Activated naive CD4-positive, alpha-beta T cell treated with anti-CD3 and anti-CD28 coated beads, Interleukin-2, amount 50 U/mL, for 72 hours (primary cell): ENCODE data around the gene MBD5. TPM values are rescaled to one million over a fixed set of nuclear protein-coding genes. Genes with fewer than 3 reads are reported as not detected.
A peak's percentile ranks its signal among the peaks of the same experiment; 100 is the strongest.

Experiments
- ATAC-seq, 2 donors: fragments of 150-1000 bp; cut with Tn5 transposase; 2 replicates each; pipeline ENCODE4 v1.10.0; 2021; ENCODE audit warnings: mild to moderate bottlenecking in 2 of 2, moderate library complexity in 2 of 2
- DNase-seq, 2 donors: peaks; one replicate each; pipeline ENCODE4 v3.0.0; 2021 to 2022; ENCODE audit warnings: low spot score in 2 of 2
- H3K27ac Mint-ChIP-seq, 2 donors: one replicate each; pipeline ENCODE4 v1.8.0; 2022; ENCODE audit warnings: mild to moderate bottlenecking in 2 of 2, mixed read lengths in 2 of 2
- H3K36me3 Mint-ChIP-seq, 2 donors: one replicate each; pipeline ENCODE4 v1.8.0; 2022; ENCODE audit warnings: mixed read lengths in 2 of 2
- H3K9me3 Mint-ChIP-seq, 2 donors: one replicate each; pipeline ENCODE4 v1.8.0; 2022; ENCODE audit warnings: mixed read lengths in 2 of 2
- total RNA-seq, 2 donors: library from RNA; stranded (reverse); gene quantifications; one replicate each; pipeline ENCODE4 v1.2.3, GENCODE V29; 2022

MBD5 gene
- total RNA-seq, 2 donors from 2014 or later, result 37.7 to 47.9 TPM

- peaks cover 0 to 8% of the 10 kb centered on the region in 2 donors for H3K9me3 Mint-ChIP-seq
- ATAC-seq, result no peak
- H3K27ac Mint-ChIP-seq, result no peak overlapping the region
- H3K36me3 Mint-ChIP-seq, result peaks cover 6 to 15% of the 10 kb centered on the region in 2 donors
- no peak for DNase-seq
Observed at GRCh38 chr2:148487439-148487838, 466.5 kb downstream of the MBD5 start.

GRCh38 chr2:148490840-148491439, 470.0 kb downstream of the MBD5 start:
- H3K27ac Mint-ChIP-seq, result peak overlapping the region in 1 of 2 donors; percentile 10
- ATAC-seq (no peak), DNase-seq (no peak)
- no peaks in the 10 kb centered on the region for H3K9me3 Mint-ChIP-seq
- H3K36me3 Mint-ChIP-seq, result peaks cover 0 to 6% of the 10 kb centered on the region in 2 donors

GRCh38 chr2:148493822-148494563, 473.1 kb downstream of the MBD5 start:
- ATAC-seq (no peak), DNase-seq (no peak)
- H3K27ac Mint-ChIP-seq, result no peak overlapping the region
- no peaks in the 10 kb centered on the region for H3K9me3 Mint-ChIP-seq
- H3K36me3 Mint-ChIP-seq, result peaks cover 0 to 6% of the 10 kb centered on the region in 2 donors

- ATAC-seq (no peak), DNase-seq (no peak)
- Mint-ChIP-seq H3K9me3 (no peaks in the 10 kb centered on the region), H3K27ac (no peak overlapping the region), H3K36me3 (no peaks in the 10 kb centered on the region)
Observed at GRCh38 chr2:148495586-148495985, 474.7 kb downstream of the MBD5 start.

- Mint-ChIP-seq H3K9me3 (no peaks in the 10 kb centered on the region), H3K36me3 (no peaks in the 10 kb centered on the region), H3K27ac (peak overlapping the region in 1 of 2 donors; percentile 61)
- DNase-seq, result no peak
- no peak for ATAC-seq
Observed at GRCh38 chr2:148501545-148501944, 480.7 kb downstream of the MBD5 start.

GRCh38 chr2:148503516-148503915, 482.6 kb downstream of the MBD5 start:
- no peak overlapping the region for H3K27ac Mint-ChIP-seq
- no peak for DNase-seq
- H3K9me3 Mint-ChIP-seq, result no peaks in the 10 kb centered on the region
- ATAC-seq, result no peak
- no peaks in the 10 kb centered on the region for H3K36me3 Mint-ChIP-seq

DNA sequence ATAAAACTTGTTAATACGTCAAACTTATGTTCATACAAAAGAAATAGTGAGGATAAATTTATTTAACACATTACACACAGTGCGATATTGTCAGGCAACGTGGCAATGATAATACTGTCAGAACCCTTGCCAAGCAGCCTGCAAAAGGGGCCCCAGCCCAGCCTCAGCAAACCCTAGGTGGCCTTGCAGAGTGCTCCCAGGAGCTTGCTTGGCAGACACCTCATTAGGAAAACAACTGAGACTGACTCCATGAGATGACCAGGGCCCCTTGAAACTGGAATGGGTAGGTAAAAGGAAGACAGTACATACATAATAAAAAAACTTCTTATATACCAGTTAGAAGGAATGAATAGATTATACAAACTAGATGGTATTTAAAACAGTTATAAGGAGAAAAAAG, 487.1 kb downstream of the MBD5 start:
- Mint-ChIP-seq H3K9me3 (no peaks in the 10 kb centered on the region), H3K36me3 (no peaks in the 10 kb centered on the region), H3K27ac (peak overlapping the region in 1 of 2 donors; percentile 37)
- ATAC-seq (no peak), DNase-seq (no peak)

DNA sequence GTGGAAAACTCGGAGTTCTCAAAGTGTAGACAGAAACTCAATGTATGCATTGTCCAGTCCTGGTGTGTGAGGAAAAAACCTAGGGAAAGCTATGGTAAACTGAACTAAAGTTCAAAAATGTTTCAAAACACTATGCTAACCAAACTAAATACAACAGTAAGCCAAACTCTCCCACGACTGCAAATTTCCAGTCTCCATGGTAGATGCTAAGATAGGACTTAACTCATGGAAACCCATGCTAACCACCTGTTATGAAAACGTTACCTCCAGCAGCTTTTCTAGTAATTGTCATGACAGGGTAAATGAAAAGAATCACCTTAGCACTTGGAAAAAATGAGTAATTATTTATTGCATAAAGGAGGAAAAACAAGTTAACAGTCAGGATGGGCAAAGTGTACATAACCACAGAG, 488.0 kb downstream of the MBD5 start:
- ATAC-seq, result peak; percentile 24 to 49
- Mint-ChIP-seq H3K9me3 (no peaks in the 10 kb centered on the region), H3K36me3 (no peaks in the 10 kb centered on the region), H3K27ac (peak overlapping the region; percentile 77 to 87)
- no peak for DNase-seq

DNA sequence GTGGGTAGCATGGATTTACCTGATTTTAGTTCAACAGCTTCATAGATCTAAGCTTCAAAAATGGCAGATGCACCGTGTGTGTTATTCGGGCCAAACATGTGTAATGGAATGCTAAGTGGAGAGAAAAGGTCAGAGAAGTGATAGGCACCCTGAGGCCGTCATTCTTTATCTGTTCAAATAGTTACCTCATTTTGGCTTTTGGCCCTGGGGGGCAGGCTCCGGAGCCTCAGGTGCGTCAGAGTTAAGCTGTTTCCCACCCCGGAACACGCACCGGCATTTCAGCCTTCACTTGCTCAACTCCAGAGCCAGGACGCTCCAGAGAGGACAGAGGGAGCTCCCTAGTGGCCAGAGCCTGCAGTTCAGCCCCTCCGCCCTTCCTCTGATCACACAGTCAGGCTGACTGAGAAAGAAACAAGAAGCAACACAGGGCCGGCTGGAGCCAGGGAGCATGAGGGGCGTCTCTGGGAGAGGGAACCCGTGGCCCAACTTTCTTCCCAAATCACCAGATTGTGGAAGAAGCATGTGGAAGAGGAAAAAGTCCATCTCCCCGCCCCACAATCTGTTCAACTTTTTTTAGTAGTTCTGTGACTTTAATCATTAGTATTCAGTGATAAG, 488.5 kb downstream of the MBD5 start:
- peak overlapping the region; percentile 77 to 87 for H3K27ac Mint-ChIP-seq
- no peaks in the 10 kb centered on the region for H3K36me3 Mint-ChIP-seq
- DNase-seq (peak; percentile 87 to 91), ATAC-seq (peak; percentile 97 to 100)
- H3K9me3 Mint-ChIP-seq, result no peaks in the 10 kb centered on the region

DNA sequence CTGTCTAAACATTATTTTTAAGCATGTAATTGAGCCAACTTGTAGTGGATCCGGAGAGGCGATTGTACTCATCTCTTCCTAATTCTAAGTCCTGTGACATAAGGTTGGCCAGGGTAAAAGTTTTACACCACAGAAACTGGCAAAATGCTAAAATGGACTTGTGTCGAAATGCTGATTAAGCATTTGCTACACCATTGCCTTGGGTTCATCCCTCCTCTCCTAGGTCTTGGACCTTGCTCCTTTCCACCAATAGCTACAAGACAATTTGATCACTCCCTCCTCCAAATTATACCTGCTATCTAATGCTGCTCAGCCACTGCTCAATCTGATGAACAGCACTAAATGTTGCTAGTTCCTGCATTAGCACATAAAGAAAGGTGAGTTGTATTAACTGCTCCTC, 491.0 kb downstream of the MBD5 start:
- Mint-ChIP-seq H3K36me3 (peaks cover 0 to 6% of the 10 kb centered on the region in 2 donors), H3K9me3 (peaks cover 0 to 6% of the 10 kb centered on the region in 2 donors), H3K27ac (no peak overlapping the region)
- ATAC-seq (no peak), DNase-seq (no peak)

GRCh38 chr2:148512501-148512900, 491.6 kb downstream of the MBD5 start:
- Mint-ChIP-seq H3K9me3 (peaks cover 0 to 6% of the 10 kb centered on the region in 2 donors), H3K27ac (no peak overlapping the region), H3K36me3 (peaks cover 0 to 6% of the 10 kb centered on the region in 2 donors)
- ATAC-seq (no peak), DNase-seq (no peak)

DNA sequence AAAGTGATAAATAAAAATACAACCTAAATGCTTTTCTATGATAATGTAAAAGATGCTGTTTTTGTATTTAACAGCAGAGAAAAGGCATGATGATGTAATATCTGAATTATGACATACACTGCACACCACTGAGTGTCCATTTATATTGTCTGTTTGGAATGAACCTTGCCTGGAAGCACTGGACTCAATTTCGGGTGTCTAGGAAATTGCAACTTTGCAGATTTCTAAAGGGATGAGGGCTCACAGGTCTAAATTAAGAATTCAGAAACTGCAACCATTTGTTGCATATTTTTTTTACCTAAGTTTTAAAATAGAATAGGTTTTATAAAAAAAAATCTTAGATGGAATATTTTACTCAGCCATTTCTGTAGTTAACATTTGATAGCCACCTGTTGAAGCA, 492.5 kb downstream of the MBD5 start:
- no peak for DNase-seq
- Mint-ChIP-seq H3K27ac (no peak overlapping the region), H3K36me3 (peaks cover 0 to 6% of the 10 kb centered on the region in 2 donors), H3K9me3 (peaks cover 0 to 6% of the 10 kb centered on the region in 2 donors)
- no peak for ATAC-seq

GRCh38 chr2:148515120-148515519, 494.2 kb downstream of the MBD5 start:
- DNase-seq, result no peak
- peak in 1 of 2 donors; percentile 92 for ATAC-seq
- peaks cover 0 to 6% of the 10 kb centered on the region in 2 donors for H3K9me3 Mint-ChIP-seq
- H3K36me3 Mint-ChIP-seq, result peaks cover 0 to 6% of the 10 kb centered on the region in 2 donors
- peak overlapping the region in 1 of 2 donors; percentile 91 for H3K27ac Mint-ChIP-seq

- no peak for DNase-seq
- ATAC-seq, result peak in 1 of 2 donors; percentile 47
- H3K36me3 Mint-ChIP-seq, result peaks cover 0 to 6% of the 10 kb centered on the region in 2 donors
- H3K27ac Mint-ChIP-seq, result no peak overlapping the region
- peaks cover 0 to 6% of the 10 kb centered on the region in 2 donors for H3K9me3 Mint-ChIP-seq
Observed at GRCh38 chr2:148515976-148516375, 495.1 kb downstream of the MBD5 start.

DNA sequence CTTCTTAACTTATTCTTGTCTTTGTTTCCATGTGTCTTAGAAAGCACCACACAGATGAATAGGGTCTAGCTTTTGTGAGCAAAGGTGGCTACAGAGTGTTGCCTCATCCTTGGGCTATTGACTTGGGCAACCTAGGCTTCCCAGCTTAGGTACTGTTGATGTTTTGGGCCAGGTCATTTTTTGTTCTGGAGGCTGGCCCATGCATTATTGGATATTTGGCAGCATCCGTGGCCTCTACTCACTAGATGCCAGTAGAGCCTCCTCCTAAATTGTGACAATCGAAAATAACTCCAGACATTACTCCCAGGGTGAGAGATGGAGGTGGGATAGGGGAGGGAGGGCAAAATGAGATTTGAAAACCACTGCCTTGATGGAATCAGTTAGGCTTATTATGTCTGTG, 496.4 kb downstream of the MBD5 start:
- Mint-ChIP-seq H3K9me3 (peaks cover 0 to 6% of the 10 kb centered on the region in 2 donors), H3K27ac (no peak overlapping the region), H3K36me3 (peaks cover 0 to 6% of the 10 kb centered on the region in 2 donors)
- DNase-seq, result no peak
- no peak for ATAC-seq

- no peak overlapping the region for H3K27ac Mint-ChIP-seq
- H3K36me3 Mint-ChIP-seq, result peaks cover 0 to 6% of the 10 kb centered on the region in 2 donors
- ATAC-seq, result no peak
- H3K9me3 Mint-ChIP-seq, result peaks cover 0 to 6% of the 10 kb centered on the region in 2 donors
- DNase-seq, result no peak
Observed at GRCh38 chr2:148517822-148518221, 496.9 kb downstream of the MBD5 start.

- Mint-ChIP-seq H3K27ac (no peak overlapping the region), H3K36me3 (peaks cover 0 to 6% of the 10 kb centered on the region in 2 donors), H3K9me3 (peaks cover 4 to 6% of the 10 kb centered on the region in 2 donors)
- DNase-seq, result no peak
- ATAC-seq, result no peak
Observed at GRCh38 chr2:148519013-148519412, 498.1 kb downstream of the MBD5 start.
